Measurements from ENCODE around the gene IRS1.

DNA sequence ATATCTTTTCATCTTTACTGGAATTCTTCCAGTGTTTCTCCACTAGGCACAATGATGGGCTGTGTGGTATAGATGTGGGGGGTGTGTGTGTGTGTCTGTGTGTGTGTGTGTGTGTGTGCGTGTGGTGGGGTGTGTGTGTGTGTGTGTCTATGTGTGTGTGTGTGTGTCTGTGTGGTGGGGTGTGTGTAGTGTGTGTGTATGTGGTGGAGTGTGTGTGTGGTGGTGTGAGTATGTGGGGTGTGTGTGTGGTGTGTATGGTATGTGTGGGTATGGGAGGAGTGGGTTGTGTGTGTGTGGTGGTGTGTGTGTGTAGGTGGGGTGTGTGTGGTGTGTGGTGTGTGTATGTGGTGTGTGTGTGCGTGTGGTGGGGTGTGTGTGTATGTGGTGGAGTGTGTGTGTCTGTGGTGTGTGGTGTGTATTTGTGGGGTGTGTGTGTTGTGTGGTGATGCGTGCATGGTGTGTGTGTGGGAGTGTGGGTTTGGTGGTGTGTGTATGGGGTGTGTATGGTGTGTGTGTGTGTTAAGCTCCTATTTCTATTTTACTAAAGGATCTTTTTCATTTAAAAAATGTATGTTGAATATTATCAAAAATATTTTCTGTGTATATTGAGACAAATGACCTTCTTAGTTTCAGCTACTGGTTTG lies 84.2 kb downstream of the IRS1 start:
- TF ChIP-seq, protein P1, sequence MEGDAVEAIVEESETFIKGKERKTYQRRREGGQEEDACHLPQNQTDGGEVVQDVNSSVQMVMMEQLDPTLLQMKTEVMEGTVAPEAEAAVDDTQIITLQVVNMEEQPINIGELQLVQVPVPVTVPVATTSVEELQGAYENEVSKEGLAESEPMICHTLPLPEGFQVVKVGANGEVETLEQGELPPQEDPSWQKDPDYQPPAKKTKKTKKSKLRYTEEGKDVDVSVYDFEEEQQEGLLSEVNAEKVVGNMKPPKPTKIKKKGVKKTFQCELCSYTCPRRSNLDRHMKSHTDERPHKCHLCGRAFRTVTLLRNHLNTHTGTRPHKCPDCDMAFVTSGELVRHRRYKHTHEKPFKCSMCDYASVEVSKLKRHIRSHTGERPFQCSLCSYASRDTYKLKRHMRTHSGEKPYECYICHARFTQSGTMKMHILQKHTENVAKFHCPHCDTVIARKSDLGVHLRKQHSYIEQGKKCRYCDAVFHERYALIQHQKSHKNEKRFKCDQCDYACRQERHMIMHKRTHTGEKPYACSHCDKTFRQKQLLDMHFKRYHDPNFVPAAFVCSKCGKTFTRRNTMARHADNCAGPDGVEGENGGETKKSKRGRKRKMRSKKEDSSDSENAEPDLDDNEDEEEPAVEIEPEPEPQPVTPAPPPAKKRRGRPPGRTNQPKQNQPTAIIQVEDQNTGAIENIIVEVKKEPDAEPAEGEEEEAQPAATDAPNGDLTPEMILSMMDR (conservative IDR thresholded peaks at IDR 0.05 in 1 of 2, IDR thresholded peaks at IDR 0.05 in 1 of 2; ENCODE audit: low read depth in 1 of 2, low read length in 2 of 2), result no peak
- TF ChIP-seq EZH2 (IDR thresholded peaks at IDR 0.05; ENCODE audit: low read length, missing control alignments), result no peak

Data from fibroblast of lung (primary cell).